ENCODE results near the gene NEAT1. TPM values are rescaled to one million over a fixed set of nuclear protein-coding genes. Genes with fewer than 3 reads are reported as not detected.

The NEAT1 gene
- polyA plus RNA-seq, 3 donors, result 117 to 471 (median 268) TPM

DNA sequence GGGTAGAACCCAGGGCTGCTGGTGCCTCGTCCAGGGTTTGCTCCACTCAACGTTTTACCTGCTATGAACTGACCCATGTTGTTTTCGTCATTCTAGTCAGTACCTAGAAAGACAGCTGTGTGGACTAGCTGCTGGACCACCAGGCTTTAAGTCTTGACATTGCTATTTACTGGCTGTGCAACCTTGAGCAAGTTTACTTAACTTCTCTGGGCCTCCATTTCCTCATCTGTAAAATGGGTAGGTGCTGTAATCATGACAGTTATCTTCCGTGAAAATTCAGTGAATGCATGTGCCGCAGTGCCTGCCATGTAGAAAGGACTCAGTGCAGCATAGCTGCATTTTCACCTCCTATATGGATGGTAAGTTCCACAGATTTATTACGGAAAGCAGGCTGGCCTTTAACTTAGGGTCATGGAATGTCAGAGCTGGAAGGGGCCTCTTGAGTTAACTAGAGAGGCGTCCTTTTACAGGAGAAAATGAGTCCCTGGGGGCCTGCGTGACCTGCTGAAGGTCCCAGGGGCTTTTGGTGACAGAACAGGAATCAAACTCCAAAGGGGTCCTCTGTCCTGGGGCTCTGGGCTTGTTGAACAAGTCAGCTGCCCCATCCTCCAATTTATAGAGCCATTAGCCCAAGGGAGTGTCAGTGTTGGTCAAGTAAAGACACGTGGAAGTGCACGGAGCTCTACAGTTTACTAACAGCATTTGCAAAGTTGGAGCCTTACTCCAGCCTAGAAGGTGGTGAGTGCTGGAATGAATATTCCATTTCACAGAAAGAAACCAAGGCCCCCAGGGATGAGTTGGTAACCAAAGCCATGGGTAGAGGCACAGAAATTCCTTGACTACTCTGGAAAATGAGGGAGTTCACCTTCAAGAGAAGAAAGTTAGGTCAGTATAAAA lies 64.2 kb downstream of the NEAT1 start:
- no peak for DNase-seq (ENCODE audit: extremely low read depth in 1 of 11, low read depth in 9 of 11, low spot score in 4 of 11)

DNA sequence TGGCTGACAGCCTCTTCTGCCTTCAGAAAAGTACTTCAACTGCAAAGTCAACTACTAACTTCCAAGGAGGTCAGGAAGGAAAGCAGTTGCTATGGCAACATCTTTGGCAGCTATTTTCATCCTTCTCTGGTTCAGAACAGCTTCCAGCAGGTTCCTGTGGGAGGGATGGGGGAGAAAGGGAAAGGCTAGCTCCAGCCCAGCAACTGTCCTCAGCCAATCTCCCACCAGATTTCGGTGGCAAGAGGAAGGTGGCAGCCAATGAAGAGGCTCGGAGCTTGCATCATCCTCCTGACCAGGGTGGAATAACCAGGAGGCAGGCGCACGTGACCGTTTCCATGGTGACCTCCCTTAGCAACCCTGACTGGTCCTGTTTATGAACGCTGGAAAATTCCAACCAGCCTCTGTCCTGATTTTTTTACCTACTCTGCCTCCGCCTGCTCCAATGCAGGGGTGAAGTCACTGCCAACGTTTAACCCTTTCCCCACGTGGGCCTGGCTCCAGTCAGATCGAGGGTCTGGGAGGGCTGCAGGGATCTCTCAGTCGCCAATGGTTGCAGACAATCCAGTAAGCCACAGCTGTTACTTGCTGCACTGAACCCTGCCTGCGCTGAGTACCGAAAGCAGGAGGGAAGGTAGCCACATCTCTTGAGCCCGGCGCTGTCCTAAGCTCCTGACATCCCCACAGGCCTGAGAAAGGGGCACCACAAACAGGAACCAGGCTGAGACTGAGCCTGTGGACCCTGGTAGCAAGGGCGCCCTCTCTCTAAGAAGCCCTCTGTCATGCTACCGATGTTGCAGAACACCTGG lies 65.1 kb downstream of the NEAT1 start:
- peak; percentile 99 to 100 (median 100) for DNase-seq (ENCODE audit: extremely low read depth in 1 of 11, low read depth in 9 of 11, low spot score in 4 of 11)

DNA sequence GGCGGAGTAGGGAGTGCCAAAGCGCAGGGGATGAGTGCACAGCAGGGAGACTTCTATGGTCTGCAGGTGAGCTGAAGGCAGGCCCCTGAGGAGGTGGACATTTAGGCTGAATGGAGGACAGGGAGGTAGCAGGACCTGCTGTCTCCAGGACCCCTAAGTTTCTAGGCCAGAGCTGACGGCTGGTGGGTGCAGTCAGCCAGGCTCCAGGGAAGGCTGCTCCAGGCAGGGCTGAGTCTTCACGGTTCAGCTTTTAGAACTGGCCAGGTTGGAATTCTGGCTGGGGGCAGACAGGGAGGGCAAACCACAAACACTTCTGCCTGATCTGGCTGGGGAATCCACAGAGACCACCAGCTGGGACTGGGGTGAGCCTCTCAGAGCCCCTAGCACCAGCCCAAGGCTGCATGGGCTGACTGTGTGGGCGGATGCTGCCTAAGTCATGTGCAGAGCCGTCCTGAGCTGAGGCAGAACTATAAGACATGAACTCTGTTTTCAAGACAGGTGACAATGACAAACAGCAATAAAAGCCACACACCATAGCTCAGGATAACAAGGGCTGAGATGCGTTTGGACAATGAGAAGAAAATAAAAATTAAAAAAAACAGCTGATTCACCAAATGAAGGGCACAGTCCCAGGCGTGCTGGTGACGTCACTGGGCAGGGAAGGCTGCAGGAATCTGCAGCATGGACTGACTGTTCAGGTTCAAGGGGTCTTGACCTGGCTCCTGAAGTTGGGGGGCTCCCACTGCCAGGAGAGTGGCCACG lies 65.9 kb downstream of the NEAT1 start:
- no peak for DNase-seq (ENCODE audit: extremely low read depth in 1 of 11, low read depth in 9 of 11, low spot score in 4 of 11)

DNA sequence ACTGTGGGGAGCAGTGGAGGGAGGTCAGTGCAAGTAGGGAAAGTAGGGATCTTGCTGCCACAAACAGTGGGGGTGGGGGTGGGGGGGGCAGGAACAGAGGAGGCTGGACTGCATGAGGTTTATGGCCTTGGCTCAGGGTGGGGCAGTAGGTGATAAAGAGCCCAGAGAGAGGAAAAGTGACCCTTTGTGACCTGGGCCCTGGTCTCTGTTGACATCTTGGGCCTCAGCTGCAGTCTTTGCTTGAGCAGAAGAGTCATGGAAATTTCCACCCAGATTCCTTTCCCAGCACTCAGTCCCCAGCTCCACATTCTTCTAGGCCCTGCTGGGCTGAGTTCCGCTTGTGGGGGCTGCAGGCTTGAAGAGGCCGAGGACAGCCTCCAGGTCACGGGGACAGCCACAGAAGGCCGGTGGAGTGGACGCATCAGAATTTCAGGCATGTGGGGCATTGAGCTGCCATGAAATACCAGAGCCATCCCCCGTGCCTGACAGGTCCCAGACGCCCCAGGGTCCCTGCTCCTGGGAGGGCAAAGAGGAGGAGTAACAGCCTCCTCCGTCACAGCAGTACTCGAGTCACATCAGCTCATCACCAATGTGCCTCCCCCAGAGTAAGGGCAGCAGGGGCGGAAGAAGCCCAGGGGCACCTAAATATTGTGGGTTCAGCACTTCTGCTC lies 66.6 kb downstream of the NEAT1 start:
- DNase-seq (ENCODE audit: extremely low read depth in 1 of 11, low read depth in 9 of 11, low spot score in 4 of 11), result peak in 2 of 11 donors; percentile 47 to 71

DNA sequence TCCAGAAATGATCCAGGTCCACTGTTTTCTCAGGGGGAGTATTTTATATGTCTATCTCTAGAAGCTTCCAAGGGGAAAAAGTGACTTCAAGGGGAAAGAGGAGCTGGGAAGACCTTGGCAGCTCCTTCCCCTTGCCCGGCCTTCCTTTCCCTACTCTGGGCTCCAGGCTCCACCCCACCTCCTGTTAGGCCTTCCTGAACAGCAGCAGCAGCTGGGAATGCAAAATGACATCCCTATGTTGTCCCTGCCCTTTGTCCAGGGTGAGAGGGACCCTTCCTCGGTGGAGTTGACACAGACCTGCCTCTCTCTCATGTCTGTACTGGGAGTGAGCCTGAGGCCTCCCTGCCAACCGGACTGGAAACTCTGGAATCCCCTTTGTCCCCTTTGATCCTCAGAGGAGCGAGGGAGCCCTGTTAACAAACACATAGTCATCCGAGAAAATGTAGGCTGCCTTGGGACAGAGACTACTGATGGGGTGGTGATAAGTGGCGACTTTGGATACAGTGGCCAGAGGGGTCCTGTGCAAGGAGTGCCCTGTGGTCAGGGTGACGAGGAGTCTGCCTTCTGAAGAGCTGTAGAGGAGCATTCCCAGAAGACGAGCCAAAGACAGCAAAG lies 67.2 kb downstream of the NEAT1 start:
- no peak for DNase-seq (ENCODE audit: extremely low read depth in 1 of 11, low read depth in 9 of 11, low spot score in 4 of 11)

DNA sequence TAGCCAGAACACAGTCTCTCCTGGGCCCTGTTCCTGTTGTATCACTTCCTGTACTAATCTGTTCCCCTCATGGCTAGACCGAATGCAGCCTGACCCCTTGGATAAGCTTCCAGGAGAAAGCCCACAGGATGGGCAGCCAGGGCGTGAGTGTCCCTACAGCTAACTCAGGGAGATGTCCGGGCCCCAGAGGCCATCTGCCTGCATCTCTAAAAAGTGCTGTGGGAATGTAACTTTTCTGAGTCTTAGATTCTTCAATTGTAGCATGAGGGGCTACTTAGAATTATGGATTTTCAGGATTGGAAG lies 68.5 kb downstream of the NEAT1 start:
- DNase-seq (ENCODE audit: extremely low read depth in 1 of 11, low read depth in 9 of 11, low spot score in 4 of 11), result no peak

DNA sequence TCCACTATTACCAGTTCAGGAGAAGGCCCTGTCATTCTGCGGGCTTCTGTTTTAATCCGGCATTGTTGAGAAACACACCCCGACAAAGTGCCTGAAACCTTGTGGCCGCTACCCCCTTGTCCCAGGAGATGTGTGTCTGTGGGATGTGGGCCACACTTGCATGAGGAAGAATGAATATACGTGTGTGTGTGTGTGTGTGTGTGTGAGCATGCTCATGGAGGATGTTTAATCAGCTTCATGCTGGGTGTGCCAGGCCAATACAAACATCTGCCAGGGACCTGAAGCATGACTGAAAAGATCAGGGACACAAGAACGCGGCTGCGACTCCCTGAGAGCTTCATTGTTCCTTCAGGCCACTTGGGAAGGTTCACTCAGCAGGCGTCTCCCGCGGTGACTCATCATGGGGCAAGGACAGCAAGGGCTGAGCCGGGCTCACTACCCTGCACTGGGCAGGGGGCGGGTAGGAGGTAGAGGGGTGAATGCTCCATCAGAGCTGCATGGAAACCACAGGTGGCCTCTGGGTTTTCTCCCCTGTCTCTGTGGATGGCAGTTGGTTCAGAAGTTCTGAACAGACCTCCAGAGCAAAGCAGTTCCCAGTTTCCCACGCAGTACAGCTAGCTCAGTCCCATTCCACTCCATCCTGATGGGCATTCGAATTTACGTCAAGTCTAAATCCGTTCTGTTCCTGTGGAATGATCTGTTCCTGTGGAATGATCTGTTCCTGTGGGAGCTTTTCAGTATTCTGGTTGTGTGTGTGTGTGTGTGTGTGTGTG lies 69.2 kb downstream of the NEAT1 start:
- DNase-seq (ENCODE audit: extremely low read depth in 1 of 11, low read depth in 9 of 11, low spot score in 4 of 11), result no peak

DNA sequence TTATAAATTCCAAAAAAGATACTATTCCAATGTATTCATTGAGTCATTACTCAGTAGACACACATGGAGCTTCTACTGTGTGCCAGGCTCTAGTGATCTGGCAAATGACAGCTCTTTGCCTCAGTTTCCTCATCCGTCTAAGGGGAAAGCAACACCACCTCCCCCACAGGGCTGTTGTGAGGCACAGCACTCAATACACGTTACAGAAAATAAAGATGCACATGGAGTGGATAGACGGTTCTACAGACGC lies 69.7 kb downstream of the NEAT1 start:
- no peak for DNase-seq (ENCODE audit: extremely low read depth in 1 of 11, low read depth in 9 of 11, low spot score in 4 of 11)

DNA sequence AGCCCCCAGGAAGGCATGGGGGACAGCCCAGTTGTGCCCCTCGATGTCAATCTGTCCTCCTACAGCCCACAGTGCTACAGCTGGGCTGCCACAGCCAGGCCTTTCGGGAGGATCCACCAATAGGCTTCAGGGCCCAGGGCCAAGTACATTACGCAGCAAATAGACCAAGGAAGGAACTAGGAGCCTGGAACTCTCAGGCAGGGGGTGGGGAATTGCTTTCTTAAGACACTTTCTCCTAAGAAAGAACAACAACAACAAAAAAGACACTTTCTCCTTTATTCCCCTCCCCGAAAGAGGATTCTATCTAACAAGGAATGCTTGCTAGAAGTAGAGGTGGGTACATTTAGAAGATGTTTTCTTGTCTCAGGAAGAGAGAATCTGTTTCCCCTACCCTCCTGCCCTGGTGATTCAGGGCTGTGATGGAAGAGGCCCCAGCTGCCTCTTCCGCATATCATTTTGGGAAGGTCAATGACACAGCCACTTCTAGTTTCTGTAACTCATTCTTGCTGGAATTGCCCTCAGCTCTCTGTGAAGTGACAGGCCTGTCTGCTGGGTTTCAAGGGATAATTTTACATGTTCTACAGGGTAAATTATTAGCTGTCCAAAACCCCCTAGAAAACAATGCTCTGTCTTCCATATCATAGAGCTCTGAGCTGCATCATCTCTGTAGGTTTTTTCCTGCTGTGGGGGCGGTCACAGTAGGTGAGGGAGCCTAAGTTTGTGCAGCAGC lies 70.2 kb downstream of the NEAT1 start:
- peak in 2 of 11 donors; percentile 37 to 57 for DNase-seq (ENCODE audit: extremely low read depth in 1 of 11, low read depth in 9 of 11, low spot score in 4 of 11)

DNA sequence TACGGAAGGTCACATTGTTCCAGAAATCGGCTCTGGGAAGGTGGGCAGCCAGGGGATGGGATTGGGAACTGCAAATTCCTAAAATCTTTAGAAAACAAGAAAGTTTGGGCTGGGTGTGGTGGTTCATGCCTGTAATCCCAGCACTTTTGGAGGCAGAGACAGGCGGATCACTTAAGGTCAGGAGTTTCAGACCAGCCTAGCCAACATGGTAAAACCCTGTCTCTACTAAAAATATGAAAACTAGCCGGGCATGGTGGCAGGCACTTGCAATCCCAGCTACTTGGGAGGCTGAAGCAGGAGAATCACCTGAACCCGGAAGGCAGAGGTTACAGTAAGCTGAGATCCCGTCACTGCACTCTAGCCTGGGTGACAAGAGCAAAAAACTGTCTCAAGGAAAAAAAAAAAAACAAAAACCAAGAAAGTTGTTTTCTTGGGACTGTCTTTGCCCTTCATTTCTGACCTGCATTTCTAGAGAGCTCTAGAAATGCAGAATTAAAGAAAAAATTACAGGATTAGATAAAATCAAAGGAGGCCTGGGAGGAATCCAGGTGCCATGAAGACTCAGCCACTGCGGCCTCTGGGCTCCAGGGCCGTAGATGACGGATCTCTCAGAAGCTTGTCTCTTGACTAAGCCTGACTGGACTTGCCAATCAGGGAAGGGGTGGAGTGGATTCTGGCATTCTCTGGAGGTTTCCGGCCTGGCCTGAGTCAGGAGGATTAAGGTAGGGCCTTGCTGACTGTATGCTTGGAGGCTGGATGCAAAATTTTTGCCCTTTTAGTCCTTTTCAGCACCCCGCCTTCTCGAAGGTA lies 71.0 kb downstream of the NEAT1 start:
- no peak for DNase-seq (ENCODE audit: extremely low read depth in 1 of 11, low read depth in 9 of 11, low spot score in 4 of 11)

Other genes with a start within 250 kb of the NEAT1 start
- gene CAPN1, start 240.9 kb upstream of the NEAT1 start, polyA plus RNA-seq (ENCODE audit: insufficient read length in 3 of 3), result 100 to 1,000 TPM in 2 of 3 donors, 10 to 100 TPM in 1; 82.9 to 105 (median 104) TPM
- gene POLA2, start 160.8 kb upstream of the NEAT1 start, polyA plus RNA-seq (ENCODE audit: insufficient read length in 3 of 3), result 10 to 100 TPM; 23.8 to 31.1 (median 27.8) TPM
- 10 to 100 TPM in 2 of 3 donors, 1 to 10 TPM in 1; 8.8 to 12.7 (median 11.3) TPM for gene CDC42EP2, start 107.9 kb upstream of the NEAT1 start, polyA plus RNA-seq (ENCODE audit: insufficient read length in 3 of 3)
- gene DPF2, start 88.9 kb upstream of the NEAT1 start, polyA plus RNA-seq (ENCODE audit: insufficient read length in 3 of 3), result 10 to 100 TPM; 87.8 to 95.3 (median 90.7) TPM
- under 1 TPM; 0.53 to 0.83 (median 0.56) TPM for gene TIGD3, start 68.0 kb upstream of the NEAT1 start, polyA plus RNA-seq (ENCODE audit: insufficient read length in 3 of 3)
- 1 to 10 TPM; 5.5 to 9.2 (median 6.3) TPM for gene SLC25A45, start 40.2 kb upstream of the NEAT1 start, polyA plus RNA-seq (ENCODE audit: insufficient read length in 3 of 3)
- 10 to 100 TPM; 15.7 to 22.2 (median 21.6) TPM for gene FRMD8, start 36.2 kb upstream of the NEAT1 start, polyA plus RNA-seq (ENCODE audit: insufficient read length in 3 of 3)
- gene MALAT1, start 76.2 kb downstream of the NEAT1 start, polyA plus RNA-seq (ENCODE audit: insufficient read length in 3 of 3), result 1,000 to 10,000 TPM in 1 of 3 donors, 100 to 1,000 TPM in 2; 717 to 1,341 (median 810) TPM
- 10 to 100 TPM; 58.0 to 77.5 (median 74.1) TPM for gene SCYL1, start 102.3 kb downstream of the NEAT1 start, polyA plus RNA-seq (ENCODE audit: insufficient read length in 3 of 3)
- 100 to 1,000 TPM in 2 of 3 donors, 10 to 100 TPM in 1; 93.7 to 181 (median 145) TPM for gene LTBP3, start 135.6 kb downstream of the NEAT1 start, polyA plus RNA-seq (ENCODE audit: insufficient read length in 3 of 3)
- gene ZNRD2, start 147.7 kb downstream of the NEAT1 start, polyA plus RNA-seq (ENCODE audit: insufficient read length in 3 of 3), result 10 to 100 TPM; 35.0 to 59.2 (median 54.7) TPM
- 10 to 100 TPM; 18.0 to 26.2 (median 22.8) TPM for gene FAM89B, start 149.7 kb downstream of the NEAT1 start, polyA plus RNA-seq (ENCODE audit: insufficient read length in 3 of 3)
- 10 to 100 TPM; 13.2 to 21.1 (median 13.4) TPM for gene EHBP1L1, start 153.3 kb downstream of the NEAT1 start, polyA plus RNA-seq (ENCODE audit: insufficient read length in 3 of 3)
- under 1 TPM; 0.30 to 0.39 (median 0.33) TPM for gene KCNK7, start 173.0 kb downstream of the NEAT1 start, polyA plus RNA-seq (ENCODE audit: insufficient read length in 3 of 3)
- gene MAP3K11, start 191.4 kb downstream of the NEAT1 start, polyA plus RNA-seq (ENCODE audit: insufficient read length in 3 of 3), result 10 to 100 TPM; 34.8 to 44.2 (median 41.8) TPM
- 10 to 100 TPM; 24.0 to 37.4 (median 33.3) TPM for gene PCNX3, start 193.0 kb downstream of the NEAT1 start, polyA plus RNA-seq (ENCODE audit: insufficient read length in 3 of 3)
- gene SIPA1, start 215.3 kb downstream of the NEAT1 start, polyA plus RNA-seq (ENCODE audit: insufficient read length in 3 of 3), result 10 to 100 TPM; 26.2 to 31.8 (median 27.1) TPM
- 10 to 100 TPM; 49.5 to 61.3 (median 55.8) TPM for gene RELA, start 240.1 kb downstream of the NEAT1 start, polyA plus RNA-seq (ENCODE audit: insufficient read length in 3 of 3)

Data from renal cortex interstitium (tissue), 11 donors.